A549 (cell line): ENCODE measurements around the gene NR2C1. TPM values are rescaled to one million over a fixed set of nuclear protein-coding genes. Genes with fewer than 3 reads are reported as not detected.
A peak's percentile ranks its signal among the peaks of the same experiment; 100 is the strongest.

Experiments
- ATAC-seq, 2 experiments: fragments of 200-7000 bp in 1 of 2; fragments of >200 bp in 1 of 2; cut with Nextera tagmentation in 1 of 2; cut with Tn5 transposase in 1 of 2; 3 replicates each; pipeline versions ENCODE4 v1.8.0 to v1.9.1; 2018 to 2020; ENCODE audit warnings: mild to moderate bottlenecking in 1 of 2, moderate library complexity in 1 of 2
- CTCF ChIA-PET: fragments of 300-600 bp; sonication (Branson Sonifier 250); formaldehyde crosslinking; extraction: SDS; loops from one replicate; lab custom pipeline; 2021; ENCODE audit warnings: antibody characterized with exemption, inconsistent platforms; lab: Yijun Ruan, JAX
- POLR2A ChIA-PET: fragments of 350-600 bp; formaldehyde crosslinking; extraction: SDS; loops from one replicate; lab custom pipeline; 2021; ENCODE audit warnings: antibody characterized with exemption, inconsistent platforms; lab: Yijun Ruan, JAX
- DNase-seq, 2 experiments: peaks; one replicate each; pipeline versions ENCODE4 v3.0.0 to v3.0.0-alpha.2; 2011 to 2016; ENCODE audit warnings: low read depth in 1 of 2, low spot score in 1 of 2
- FAIRE-seq: peaks from 2 replicates; lab custom pipeline; 2011; peaks lifted over from hg19 to GRCh38; lab: Jason Lieb, UNC
- H3K27ac ChIP-seq, 2 experiments: fragments of >200 bp; sonication (Bioruptor Twin); formaldehyde crosslinking; 3 replicates each; pipeline ENCODE4 v1.5.1; 2016 to 2017
- H3K4me1 ChIP-seq: fragments of >200 bp; sonication (Bioruptor Twin); formaldehyde crosslinking; 3 replicates; pipeline ENCODE4 v1.6.1; 2016
- H3K4me2 ChIP-seq: fragments of >200 bp; sonication (Bioruptor Twin); formaldehyde crosslinking; 3 replicates; pipeline ENCODE4 v1.6.1; 2016
- H3K4me3 ChIP-seq: fragments of >200 bp; sonication (Bioruptor Twin); formaldehyde crosslinking; 3 replicates; pipeline ENCODE4 v1.5.1; 2016
- H3K9me3 ChIP-seq: fragments of >200 bp; sonication (Bioruptor Twin); formaldehyde crosslinking; 3 replicates; pipeline ENCODE4 v1.6.1; 2016
- BHLHE40 ChIP-seq: IDR thresholded peaks from 2 replicates; pipeline ENCODE4 v1.6.1; 2012; ENCODE audit warnings: low read depth, low read length, inconsistent platforms
- CBX8 ChIP-seq: fragments of 200-600 bp; sonication (generic); IDR thresholded peaks from 2 replicates; pipeline ENCODE4 v1.6.1; 2016
- CHD2 ChIP-seq: fragments of 150-350 bp; IDR thresholded peaks from 2 replicates; pipeline ENCODE4 v1.6.1; 2014; ENCODE audit warnings: low read length; ENCODE audit not compliant: partially characterized antibody
- CTCF ChIP-seq: fragments of >200 bp; sonication (Bioruptor Twin); formaldehyde crosslinking; IDR thresholded peaks from 3 replicates; pipeline ENCODE4 v1.5.1; 2016
- E2F6 ChIP-seq: IDR thresholded peaks from 2 replicates; pipeline ENCODE4 v1.6.1; 2012; ENCODE audit warnings: low read depth, borderline replicate concordance
- EP300 ChIP-seq, 2 experiments: fragments of >200 bp; sonication (Bioruptor Twin); formaldehyde crosslinking; IDR thresholded peaks; 2 replicates in 1 of 2; 3 replicates in 1 of 2; pipeline ENCODE4 v1.6.1; 2016 to 2017
- FOSL2 ChIP-seq, 2 experiments: fragments of 450-650 bp in 1 of 2; fragments of >200 bp in 1 of 2; sonication (Bioruptor Twin) in 1 of 2; formaldehyde crosslinking; IDR thresholded peaks; 2 replicates each; pipeline versions ENCODE4 v1.5.0 to v1.6.1; 2016 to 2020; ENCODE audit warnings: mild to moderate bottlenecking in 1 of 2, moderate library complexity in 1 of 2
- FOXS1 ChIP-seq: fragments of 250-450 bp; sonication (Bioruptor Pico); IDR thresholded peaks from 2 replicates; pipeline ENCODE4 v1.5.0; 2020; ENCODE audit warnings: mild to moderate bottlenecking, moderate library complexity
- GATA3 ChIP-seq: IDR thresholded peaks from 2 replicates; pipeline ENCODE4 v1.6.1; 2012; ENCODE audit warnings: borderline replicate concordance
- HEYL ChIP-seq: fragments of 250-450 bp; sonication (Bioruptor Pico); IDR thresholded peaks from 2 replicates; pipeline ENCODE4 v1.8.0; 2021; ENCODE audit warnings: mild to moderate bottlenecking, moderate library complexity
- HMGXB4 ChIP-seq: fragments of 250-450 bp; sonication (Bioruptor Pico); IDR thresholded peaks from 2 replicates; pipeline ENCODE4 v1.5.0; 2021; ENCODE audit warnings: mild to moderate bottlenecking, moderate library complexity, borderline replicate concordance
- JUN ChIP-seq, 2 experiments: fragments of >200 bp; sonication (Bioruptor Twin); formaldehyde crosslinking; IDR thresholded peaks; 2 replicates in 1 of 2; 3 replicates in 1 of 2; pipeline ENCODE4 v1.6.1; 2016 to 2017
- MAFK ChIP-seq: fragments of 450-650 bp; IDR thresholded peaks from 2 replicates; pipeline ENCODE4 v1.6.1; 2014; ENCODE audit not compliant: partially characterized antibody
- NR3C1 ChIP-seq: fragments of >200 bp; sonication (Bioruptor Twin); formaldehyde crosslinking; IDR thresholded peaks from 3 replicates; pipeline ENCODE4 v1.6.1; 2017
- PBX3 ChIP-seq: IDR thresholded peaks from 2 replicates; pipeline ENCODE4 v1.6.1; 2012
- POLR2A ChIP-seq: IDR thresholded peaks from 2 replicates; pipeline ENCODE4 v1.6.1; 2012; ENCODE audit warnings: mild to moderate bottlenecking, low read length
- POLR2AphosphoS2 ChIP-seq: conservative IDR thresholded peaks from 2 replicates; pipeline ENCODE4 v1.6.1; 2012; ENCODE audit warnings: low read length, improper control_type of control experiment, inconsistent platforms
- RAD21 ChIP-seq, 2 experiments: fragments of >200 bp in 1 of 2; sonication (Bioruptor Twin) in 1 of 2; formaldehyde crosslinking in 1 of 2; IDR thresholded peaks in 1 of 2; conservative IDR thresholded peaks in 1 of 2; 2 replicates in 1 of 2; 3 replicates in 1 of 2; pipeline ENCODE4 v1.6.1; 2012 to 2018; ENCODE audit warnings: inconsistent platforms in 1 of 2
- RCOR1 ChIP-seq: fragments of 150-350 bp; IDR thresholded peaks from 2 replicates; pipeline ENCODE4 v1.6.1; 2014; ENCODE audit warnings: antibody characterized with exemption, low read length, low read depth
- SMC3 ChIP-seq: fragments of >200 bp; sonication (Bioruptor Twin); formaldehyde crosslinking; IDR thresholded peaks from 3 replicates; pipeline ENCODE4 v1.6.1; 2018; ENCODE audit warnings: inconsistent platforms
- WGBS: methylation state at CpG from one replicate; pipeline ENCODE4 v1.1.6; 2017; ENCODE audit errors: missing lambda C conversion rate; 5-methylcytosine and 5-hydroxymethylcytosine counted together
- polyA plus RNA-seq, 4 experiments: library from polyadenylated mRNA; depleted of rRNA in 3 of 4; stranded (reverse); fragments of >200 nt; fragmentation: RNase III in 1 of 4; extraction: RNeasy Plus Mini Kit Qiagen cat#74134 plus additional on column Dnase treatment in 1 of 4; gene quantifications; 2 replicates in 3 of 4; 3 replicates in 1 of 4; pipeline ENCODE4 v1.2.3, GENCODE V29; 2011 to 2017

NR2C1 gene
- polyA plus RNA-seq, 2 of the 4 experiments (the other 2 are of a cell fraction): 24.7 to 55.2 TPM

- peak overlapping the region; percentile 63 for H3K4me2 ChIP-seq
- peak; percentile 65 to 82 for DNase-seq
- H3K27ac ChIP-seq: peak overlapping the region; percentile 73 to 86
- WGBS: 12% methylated on average over 2 of the region's 2 CpGs
- FAIRE-seq: peak; percentile 36
- H3K9me3 ChIP-seq: no peaks in the 10 kb centered on the region
- no peak overlapping the region for H3K4me3 ChIP-seq
- ChIA-PET POLR2A (interaction anchor here (0.6 to 2.3 kb wide), 2 partner anchors 15 to 100 kb away, joined by 9 to 10 read pairs; partner anchors contain the start of genes FGD6 and VEZT), CTCF (interaction anchor here (0.6 to 3.8 kb wide), 56 partner anchors 9 to 417 kb away, joined by 3 to 33 read pairs (median 4); partner anchors contain the start of genes FGD6, NR2C1 and VEZT)
- peak; percentile 79 to 81 for ATAC-seq
- peak; percentile 83 for TF ChIP-seq CTCF
- no peak for TF ChIP-seq JUN (IDR thresholded peaks at IDR 0.05)
- peak; percentile 93 for TF ChIP-seq RAD21 (conservative IDR thresholded peaks at IDR 0.05 in 1 of 2, IDR thresholded peaks at IDR 0.05 in 1 of 2)
- TF ChIP-seq HEYL (CRISPR knock-in tag): no peak
- no peak for TF ChIP-seq E2F6
- TF ChIP-seq SMC3: peak; percentile 97
- TF ChIP-seq MAFK: no peak
- peaks cover 59% of the 10 kb centered on the region for H3K4me1 ChIP-seq
These were observed 43.8 kb upstream of the NR2C1 start for GRCh38 chr12:95117178-95117599.

GRCh38 chr12:95116773-95117172 is 43.4 kb upstream of the NR2C1 start:
- peaks cover 59% of the 10 kb centered on the region for H3K4me1 ChIP-seq
- DNase-seq (peak; percentile 36 to 61), FAIRE-seq (no peak), ATAC-seq (peak; percentile 33 to 49; a peak in 4 of 6 replicates)
- WGBS: 8% methylated on average over 3 of the region's 3 CpGs
- TF ChIP-seq RAD21 (conservative IDR thresholded peaks at IDR 0.05 in 1 of 2, IDR thresholded peaks at IDR 0.05 in 1 of 2): no peak
- TF ChIP-seq NR3C1: no peak
- TF ChIP-seq POLR2A: no peak
- no peak for TF ChIP-seq HMGXB4 (CRISPR knock-in tag)
- TF ChIP-seq PBX3: no peak
- TF ChIP-seq FOSL2 (IDR thresholded peaks at IDR 0.05): no peak
- 0 out of 2 replicates have a peak, but pooled peaks have one; percentile 17 for TF ChIP-seq FOSL2 (CRISPR knock-in tag; IDR thresholded peaks at IDR 0.05)
- no peak for TF ChIP-seq BHLHE40
- peak overlapping the region; percentile 63 for H3K4me2 ChIP-seq
- ChIA-PET POLR2A (interaction anchor here (2.3 kb wide), 1 partner anchor 100 kb away, joined by 9 read pairs; the partner anchor contains the start of genes FGD6 and VEZT), CTCF (interaction anchor here (0.6 to 3.8 kb wide), 48 partner anchors 9 to 418 kb away, joined by 3 to 33 read pairs (median 4); partner anchors contain the start of genes FGD6, NR2C1 and VEZT)
- H3K9me3 ChIP-seq: no peaks in the 10 kb centered on the region
- no peak overlapping the region for H3K4me3 ChIP-seq
- peak overlapping the region; percentile 73 to 86 for H3K27ac ChIP-seq

GRCh38 chr12:95116341-95116740 is 42.9 kb upstream of the NR2C1 start:
- DNase-seq (no peak), ATAC-seq (no peak), FAIRE-seq (no peak)
- Histone ChIP-seq H3K4me1 (peaks cover 59% of the 10 kb centered on the region), H3K9me3 (no peaks in the 10 kb centered on the region), H3K4me2 (peak overlapping the region; percentile 63; the same call in 2 of the 3 replicates), H3K27ac (peak overlapping the region; percentile 73 to 86; a peak in 5 of 6 replicates), H3K4me3 (no peak overlapping the region)
- CTCF ChIA-PET: interaction anchor here (0.6 to 3.8 kb wide), 38 partner anchors 8 to 418 kb away, joined by 3 to 33 read pairs (median 5); partner anchors contain the start of genes FGD6, NR2C1 and VEZT
- WGBS: 71% methylated on average over 4 of the region's 4 CpGs
- POLR2A ChIA-PET: interaction anchor here (1.4 to 2.3 kb wide), 2 partner anchors 101 kb away, joined by 4 to 9 read pairs; partner anchors contain the start of genes FGD6 and VEZT
- TF ChIP-seq GATA3 (no peak), POLR2AphosphoS2 (no peak), HEYL (CRISPR knock-in tag) (no peak), POLR2A (no peak), CBX8 (no peak), EP300 (IDR thresholded peaks at IDR 0.05) (no peak), RCOR1 (no peak), CTCF (no peak), NR3C1 (no peak), FOXS1 (CRISPR knock-in tag) (no peak), CHD2 (no peak)
